ENCODE data around the gene ESF1. TPM values are rescaled to one million over a fixed set of nuclear protein-coding genes. Genes with fewer than 3 reads are reported as not detected.

The ESF1 gene
- total and polyA plus RNA-seq, 2 donors (not counting 1 experiment from before 2014, with no cell fraction given), result 0.81 to 13.9 TPM

- no peaks in the 10 kb centered on the region for H3K79me2 ChIP-seq (ENCODE audit: control insufficient read depth, insufficient read depth, low read length)
- H3K4me3 Mint-ChIP-seq, result no peak overlapping the region
- no peaks in the 10 kb centered on the region for H3K4me1 Mint-ChIP-seq
- H3K36me3 ChIP-seq (replicated peaks in 1 of 2; ENCODE audit: control extremely low read depth in 1 of 2, control insufficient read depth in 1 of 2, extremely low read depth in 1 of 2, insufficient read depth in 2 of 2, low read length in 1 of 2), result no peaks in the 10 kb centered on the region
- 98% methylated on average over 3 of the region's 8 CpGs for WGBS (ENCODE audit: insufficient coverage)
- POLR2A ChIA-PET, result no interaction called here
- H3K27ac Mint-ChIP-seq, result no peak overlapping the region
- H2AFZ ChIP-seq (ENCODE audit: insufficient read depth, low read depth, low read length, poor library complexity, severe bottlenecking), result no peak overlapping the region
- CTCF ChIA-PET, result no interaction called here
- DNase-seq (no peak), ATAC-seq (ENCODE audit: low read depth) (no peak)
- H3K9me3 Mint-ChIP-seq (ENCODE audit: insufficient read depth), result no peaks in the 10 kb centered on the region
- H3K27me3 Mint-ChIP-seq, result peaks cover 9% of the 10 kb centered on the region
- H4K20me1 ChIP-seq (ENCODE audit: control insufficient read depth, insufficient read depth, low read length, poor library complexity, severe bottlenecking), result no peaks in the 10 kb centered on the region
- intact Hi-C loops (cut with micrococcal nuclease), result no loop called here
- H3K9me3 ChIP-seq (ENCODE audit: control extremely low read depth in 1 of 3, control insufficient read depth in 2 of 3, insufficient read depth in 1 of 3, low read length in 2 of 3), result no peaks in the 10 kb centered on the region
- H3K27me3 ChIP-seq (replicated peaks in 1 of 4; ENCODE audit: control extremely low read depth in 1 of 4, control insufficient read depth in 3 of 4, insufficient read depth in 4 of 4, low read length in 3 of 4), result no peaks in the 10 kb centered on the region
- H3K4me2 ChIP-seq (replicated peaks; ENCODE audit: low read depth, low read length, poor library complexity, severe bottlenecking), result no peak overlapping the region
- no peak overlapping the region for H3K9ac ChIP-seq (ENCODE audit: low read length)
- H3K4me1 ChIP-seq (ENCODE audit: control insufficient read depth in 2 of 2, insufficient read depth in 2 of 2, low read length in 2 of 2), result no peaks in the 10 kb centered on the region
- no peak overlapping the region for H3K27ac ChIP-seq (ENCODE audit: low read length in 2 of 2)
- TF ChIP-seq, protein P1, sequence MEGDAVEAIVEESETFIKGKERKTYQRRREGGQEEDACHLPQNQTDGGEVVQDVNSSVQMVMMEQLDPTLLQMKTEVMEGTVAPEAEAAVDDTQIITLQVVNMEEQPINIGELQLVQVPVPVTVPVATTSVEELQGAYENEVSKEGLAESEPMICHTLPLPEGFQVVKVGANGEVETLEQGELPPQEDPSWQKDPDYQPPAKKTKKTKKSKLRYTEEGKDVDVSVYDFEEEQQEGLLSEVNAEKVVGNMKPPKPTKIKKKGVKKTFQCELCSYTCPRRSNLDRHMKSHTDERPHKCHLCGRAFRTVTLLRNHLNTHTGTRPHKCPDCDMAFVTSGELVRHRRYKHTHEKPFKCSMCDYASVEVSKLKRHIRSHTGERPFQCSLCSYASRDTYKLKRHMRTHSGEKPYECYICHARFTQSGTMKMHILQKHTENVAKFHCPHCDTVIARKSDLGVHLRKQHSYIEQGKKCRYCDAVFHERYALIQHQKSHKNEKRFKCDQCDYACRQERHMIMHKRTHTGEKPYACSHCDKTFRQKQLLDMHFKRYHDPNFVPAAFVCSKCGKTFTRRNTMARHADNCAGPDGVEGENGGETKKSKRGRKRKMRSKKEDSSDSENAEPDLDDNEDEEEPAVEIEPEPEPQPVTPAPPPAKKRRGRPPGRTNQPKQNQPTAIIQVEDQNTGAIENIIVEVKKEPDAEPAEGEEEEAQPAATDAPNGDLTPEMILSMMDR (IDR thresholded peaks at IDR 0.05), result no peak
- no peak for TF ChIP-seq EZH2 (IDR thresholded peaks at IDR 0.05; ENCODE audit: borderline replicate concordance, insufficient read depth, low read depth, low read length, poor library complexity, severe bottlenecking)
- no peak overlapping the region for H3K4me3 ChIP-seq (ENCODE audit: control extremely low read depth in 1 of 5, extremely low read depth in 1 of 5, insufficient read depth in 1 of 5, low read depth in 2 of 5, low read length in 4 of 5)
These were observed 90.1 kb downstream of the ESF1 start for GRCh38 chr20:13694420-13695150.
